ENCODE data around the gene VARS1.
A peak's percentile ranks its signal among the peaks of the same experiment; 100 is the strongest.
"Not testable (repeated sequence)": the region's sequence is repeated elsewhere in the genome, so short reads cannot be mapped to it uniquely, and the experiment has no call there.

The VARS1 gene

GRCh38 chr6:31827286-31828079 lies 31.9 kb upstream of the VARS1 start, which contains the start of gene HSPA1B:
TSS of gene HSPA1B (plus strand) at chr6:31827738. CDS start at chr6:31827951, 213 bp downstream.
- peak; percentile 100 for DNase-seq (ENCODE audit: low read depth)
- peak within 1 kb of the TSS; percentile 76 for H3K4me3 ChIP-seq (ENCODE audit: low read depth, low read length)
- TF ChIP-seq, protein P1, sequence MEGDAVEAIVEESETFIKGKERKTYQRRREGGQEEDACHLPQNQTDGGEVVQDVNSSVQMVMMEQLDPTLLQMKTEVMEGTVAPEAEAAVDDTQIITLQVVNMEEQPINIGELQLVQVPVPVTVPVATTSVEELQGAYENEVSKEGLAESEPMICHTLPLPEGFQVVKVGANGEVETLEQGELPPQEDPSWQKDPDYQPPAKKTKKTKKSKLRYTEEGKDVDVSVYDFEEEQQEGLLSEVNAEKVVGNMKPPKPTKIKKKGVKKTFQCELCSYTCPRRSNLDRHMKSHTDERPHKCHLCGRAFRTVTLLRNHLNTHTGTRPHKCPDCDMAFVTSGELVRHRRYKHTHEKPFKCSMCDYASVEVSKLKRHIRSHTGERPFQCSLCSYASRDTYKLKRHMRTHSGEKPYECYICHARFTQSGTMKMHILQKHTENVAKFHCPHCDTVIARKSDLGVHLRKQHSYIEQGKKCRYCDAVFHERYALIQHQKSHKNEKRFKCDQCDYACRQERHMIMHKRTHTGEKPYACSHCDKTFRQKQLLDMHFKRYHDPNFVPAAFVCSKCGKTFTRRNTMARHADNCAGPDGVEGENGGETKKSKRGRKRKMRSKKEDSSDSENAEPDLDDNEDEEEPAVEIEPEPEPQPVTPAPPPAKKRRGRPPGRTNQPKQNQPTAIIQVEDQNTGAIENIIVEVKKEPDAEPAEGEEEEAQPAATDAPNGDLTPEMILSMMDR (conservative IDR thresholded peaks at IDR 0.05; ENCODE audit: low read depth, low read length), result no peak

- peak; percentile 91 for DNase-seq (ENCODE audit: low read depth)
- H3K4me3 ChIP-seq (ENCODE audit: low read depth, low read length), result peak overlapping the region; percentile 53
- TF ChIP-seq, protein P1 (conservative IDR thresholded peaks at IDR 0.05; ENCODE audit: low read depth, low read length), result no peak
Observed at GRCh38 chr6:31826793-31827285, 31.3 kb upstream of the VARS1 start.

DNA sequence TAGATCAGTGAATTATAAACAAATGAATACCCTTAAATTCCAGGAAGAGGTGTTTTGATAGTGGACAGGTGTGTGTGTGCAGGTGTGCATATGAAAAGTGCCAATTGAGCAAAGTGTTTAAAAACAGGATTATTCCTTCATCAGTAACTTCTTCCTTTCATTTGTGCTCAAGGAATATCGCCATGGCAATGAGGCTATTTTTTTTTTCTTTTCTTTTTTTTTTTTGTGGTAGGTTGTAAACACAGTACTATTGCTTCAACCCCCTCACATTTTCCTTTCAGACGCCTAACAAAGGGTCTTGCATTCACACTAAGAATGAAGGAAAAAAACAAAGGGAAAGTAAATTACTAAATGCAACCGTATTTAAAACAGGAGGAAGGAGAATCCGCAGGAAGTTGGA lies 30.0 kb upstream of the VARS1 start:
- H3K4me3 ChIP-seq (ENCODE audit: low read depth, low read length), result no peak overlapping the region
- no peak for DNase-seq (ENCODE audit: low read depth)
- TF ChIP-seq, protein P1 (conservative IDR thresholded peaks at IDR 0.05; ENCODE audit: low read depth, low read length), result no peak

GRCh38 chr6:31823592-31824196 lies 28.1 kb upstream of the VARS1 start:
- DNase-seq (ENCODE audit: low read depth); H3K4me3 ChIP-seq (ENCODE audit: low read depth, low read length): not testable (repeated sequence)

GRCh38 chr6:31822036-31822821 lies 26.7 kb upstream of the VARS1 start:
- TF ChIP-seq, protein P1 (conservative IDR thresholded peaks at IDR 0.05; ENCODE audit: low read depth, low read length), result no peak
- H3K4me3 ChIP-seq (ENCODE audit: low read depth, low read length), result peak overlapping the region; percentile 66
- peak; percentile 58 for DNase-seq (ENCODE audit: low read depth)

- peak overlapping the region; percentile 66 for H3K4me3 ChIP-seq (ENCODE audit: low read depth, low read length)
- TF ChIP-seq, protein P1 (conservative IDR thresholded peaks at IDR 0.05; ENCODE audit: low read depth, low read length), result no peak
Observed at GRCh38 chr6:31821301-31822035, 25.9 kb upstream of the VARS1 start.

GRCh38 chr6:31820399-31820798 lies 24.8 kb upstream of the VARS1 start:
- DNase-seq (ENCODE audit: low read depth); H3K4me3 ChIP-seq (ENCODE audit: low read depth, low read length): not testable (repeated sequence)

More at GRCh38 chr6:31821301-31822035, 25.9 kb upstream of the VARS1 start:
- DNase-seq (ENCODE audit: low read depth), result peak; percentile 46
